Activated naive CD4-positive, alpha-beta T cell treated with anti-CD3 and anti-CD28 coated beads, Interleukin-2, amount 50 U/mL, for 24 hours (primary cell): ENCODE results near the gene UIMC1.

Experiments
- H3K27ac Mint-ChIP-seq: one replicate; pipeline ENCODE4 v1.8.0; 2021; ENCODE audit warnings: mild to moderate bottlenecking, mixed read lengths
- H3K27me3 Mint-ChIP-seq: one replicate; pipeline ENCODE4 v1.8.0; 2021; ENCODE audit warnings: mixed read lengths
- H3K36me3 Mint-ChIP-seq: one replicate; pipeline ENCODE4 v1.8.0; 2021; ENCODE audit warnings: mixed read lengths
- H3K4me1 Mint-ChIP-seq: one replicate; pipeline ENCODE4 v1.8.0; 2021; ENCODE audit warnings: mixed read lengths
- H3K4me3 Mint-ChIP-seq: one replicate; pipeline ENCODE4 v1.8.0; 2021; ENCODE audit warnings: mild to moderate bottlenecking, mixed read lengths
- H3K9me3 Mint-ChIP-seq: one replicate; pipeline ENCODE4 v1.8.0; 2021; ENCODE audit warnings: mixed read lengths

The UIMC1 gene

DNA sequence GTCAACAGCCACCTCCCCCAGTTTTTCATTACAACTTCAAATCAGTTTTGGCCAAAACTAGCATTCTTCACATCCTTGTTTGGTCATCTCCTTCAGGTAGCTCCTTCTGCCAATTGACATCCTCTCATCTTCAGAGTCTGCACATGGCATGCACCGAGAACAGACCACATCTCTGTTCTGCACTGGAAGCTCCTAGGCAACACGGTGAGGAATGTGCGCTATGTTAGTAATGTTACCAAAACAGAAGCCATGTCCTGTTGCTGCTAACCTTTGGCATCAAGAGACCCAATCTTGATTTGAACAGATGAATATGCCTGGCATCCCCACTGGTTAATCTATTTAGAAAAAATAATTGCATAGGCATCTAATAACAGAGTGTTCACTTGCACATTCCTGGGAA, 102.3 kb downstream of the UIMC1 start:
- Mint-ChIP-seq H3K9me3 (no peaks in the 10 kb centered on the region), H3K4me3 (no peak overlapping the region), H3K27ac (no peak overlapping the region), H3K27me3 (no peaks in the 10 kb centered on the region), H3K36me3 (peaks cover 36% of the 10 kb centered on the region), H3K4me1 (peaks cover 33% of the 10 kb centered on the region)

- Mint-ChIP-seq H3K27ac (peak overlapping the region; percentile 86), H3K27me3 (no peaks in the 10 kb centered on the region), H3K4me3 (no peak overlapping the region), H3K36me3 (peaks cover 31% of the 10 kb centered on the region), H3K9me3 (no peaks in the 10 kb centered on the region), H3K4me1 (peaks cover 36% of the 10 kb centered on the region)
These were observed 103.5 kb downstream of the UIMC1 start for GRCh38 chr5:176902911-176903664.

DNA sequence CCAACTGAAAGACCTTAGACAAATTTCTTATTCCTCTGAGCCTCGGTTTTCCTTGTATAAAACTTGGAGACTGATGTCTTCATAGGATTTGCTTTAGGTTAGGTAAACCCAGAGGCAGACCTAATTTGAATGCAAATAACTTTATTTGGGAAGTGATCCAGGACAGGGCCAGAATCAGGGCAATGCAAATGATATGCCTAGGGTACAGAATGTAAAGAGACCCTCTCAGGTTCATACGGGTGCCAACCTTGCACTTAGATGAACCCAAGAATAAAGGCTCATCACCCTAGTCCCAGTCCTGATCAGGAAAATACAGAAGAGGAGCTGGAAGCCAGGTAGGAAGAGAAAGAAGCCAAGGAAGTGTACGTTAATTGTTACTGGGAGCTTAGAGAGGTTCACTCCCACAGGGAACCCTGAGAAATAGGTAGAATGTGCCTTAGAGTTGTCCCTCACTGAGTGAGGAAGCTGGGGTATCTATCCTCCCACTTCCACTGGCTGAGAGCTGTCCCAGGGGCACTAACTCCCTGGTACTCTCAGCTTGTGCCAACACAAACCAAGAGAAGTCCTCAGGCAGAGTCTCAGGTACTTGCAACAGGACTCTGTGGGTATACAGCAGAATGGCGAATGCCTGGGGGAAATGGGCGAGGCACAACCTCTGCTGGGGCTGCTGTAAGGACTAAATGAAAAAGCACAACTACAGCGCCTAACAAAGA, 104.3 kb downstream of the UIMC1 start:
- Mint-ChIP-seq H3K9me3 (no peaks in the 10 kb centered on the region), H3K36me3 (peaks cover 29% of the 10 kb centered on the region), H3K4me1 (peaks cover 43% of the 10 kb centered on the region)

DNA sequence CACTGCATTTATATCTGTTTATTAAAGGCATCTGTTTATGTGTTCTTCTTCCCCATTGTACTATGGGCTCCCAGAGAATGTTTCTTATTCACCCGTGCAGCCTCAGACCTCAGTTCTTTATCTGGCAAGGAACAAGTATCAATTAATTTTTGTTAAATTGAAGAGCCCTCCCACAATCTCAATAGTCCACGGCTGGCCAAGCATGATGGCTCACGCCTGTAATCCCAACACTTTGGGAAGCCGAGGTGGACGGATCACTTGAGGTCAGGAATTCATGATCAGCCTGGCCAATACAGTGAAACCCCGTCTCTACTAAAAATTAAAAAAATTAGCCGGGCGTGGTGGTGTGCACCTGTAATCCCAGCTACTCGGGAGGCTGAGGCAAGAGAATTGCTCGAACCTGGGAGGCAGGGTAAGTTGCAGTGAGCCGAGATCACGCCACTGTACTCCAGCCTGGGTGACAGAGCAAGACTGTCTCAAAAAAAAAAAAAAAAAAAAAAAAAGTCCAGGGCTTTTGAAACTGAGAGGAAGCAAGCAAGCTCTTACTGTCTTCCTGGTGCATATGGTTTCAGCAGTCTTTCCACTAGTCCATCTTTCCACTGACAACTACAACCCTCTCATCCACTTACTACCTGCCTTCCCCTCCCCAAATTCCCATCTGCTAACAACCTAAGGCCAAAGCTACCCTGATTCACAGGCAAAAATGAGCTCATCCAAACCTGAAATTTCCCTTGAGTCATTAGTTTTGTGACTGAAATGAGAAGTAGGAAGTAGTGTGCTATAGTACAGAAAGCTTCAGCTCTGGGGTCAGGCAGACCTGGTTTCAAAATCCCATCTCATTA, 105.1 kb downstream of the UIMC1 start:
- Mint-ChIP-seq H3K27ac (peak overlapping the region; percentile 93), H3K4me1 (peaks cover 44% of the 10 kb centered on the region), H3K4me3 (peak overlapping the region; percentile 48), H3K36me3 (peaks cover 29% of the 10 kb centered on the region), H3K9me3 (no peaks in the 10 kb centered on the region), H3K27me3 (no peaks in the 10 kb centered on the region)

More for the DNA sequence above, 104.3 kb downstream of the UIMC1 start:
- peak overlapping the region; percentile 62 for H3K27ac Mint-ChIP-seq
- H3K4me3 Mint-ChIP-seq = no peak overlapping the region
- no peaks in the 10 kb centered on the region for H3K27me3 Mint-ChIP-seq

- H3K9me3 Mint-ChIP-seq = no peaks in the 10 kb centered on the region
- H3K4me1 Mint-ChIP-seq = peaks cover 44% of the 10 kb centered on the region
- no peak overlapping the region for H3K4me3 Mint-ChIP-seq
- peak overlapping the region; percentile 93 for H3K27ac Mint-ChIP-seq
- peaks cover 27% of the 10 kb centered on the region for H3K36me3 Mint-ChIP-seq
- no peaks in the 10 kb centered on the region for H3K27me3 Mint-ChIP-seq
These were observed 105.8 kb downstream of the UIMC1 start for GRCh38 chr5:176900780-176901204.

DNA sequence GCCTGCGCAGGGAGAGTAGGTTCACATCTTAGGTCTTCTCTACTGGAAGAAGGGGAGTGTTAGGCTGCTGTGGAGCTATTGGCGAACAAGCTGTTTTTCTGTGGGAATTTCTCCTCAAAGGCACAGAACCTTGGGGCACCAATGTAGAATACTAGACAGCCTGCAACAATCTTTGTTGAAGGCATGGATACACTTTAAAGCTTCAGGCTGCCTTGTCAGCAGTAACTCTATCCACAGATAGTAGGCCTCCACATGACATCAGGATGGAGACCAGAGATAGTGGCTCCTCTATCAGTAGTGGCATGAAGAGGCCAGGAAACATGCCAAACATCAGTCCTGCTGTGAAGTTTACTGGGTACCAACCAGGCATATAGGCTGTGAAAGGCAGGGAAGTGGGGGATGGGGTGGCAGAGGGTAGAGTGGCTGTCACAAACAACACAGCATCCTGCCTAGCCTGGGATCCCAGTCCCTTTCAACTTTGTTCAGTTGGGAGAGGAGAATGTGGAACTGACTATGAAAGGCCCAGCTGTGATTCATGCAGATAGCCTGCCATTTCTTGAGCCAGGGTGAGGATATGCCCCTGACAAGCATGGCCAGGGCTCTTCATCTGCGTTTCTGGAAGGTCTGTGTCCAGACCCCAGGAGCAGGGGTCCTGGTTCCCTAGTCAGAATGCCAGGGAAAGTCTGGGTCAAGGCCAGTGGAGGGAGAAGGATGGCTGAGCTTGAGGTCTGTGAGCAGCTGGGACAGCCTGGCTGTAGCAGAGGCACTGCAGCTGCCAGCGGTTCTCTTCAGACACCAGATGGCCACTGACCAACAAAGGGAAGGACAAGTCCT, 106.4 kb downstream of the UIMC1 start:
- Mint-ChIP-seq H3K27me3 (no peaks in the 10 kb centered on the region), H3K27ac (peak overlapping the region; percentile 90), H3K4me1 (peaks cover 44% of the 10 kb centered on the region), H3K36me3 (peaks cover 20% of the 10 kb centered on the region), H3K4me3 (no peak overlapping the region), H3K9me3 (no peaks in the 10 kb centered on the region)

GRCh38 chr5:176899296-176899891, 107.2 kb downstream of the UIMC1 start, which contains the start of gene HK3:
Gene HK3, minus strand, starts transcription at chr5:176899346. Its CDS starts 3,187 bp downstream, at chr5:176896159.
- Mint-ChIP-seq H3K27ac (peak within 1 kb of the TSS; percentile 90), H3K36me3 (peaks cover 16% of the 10 kb centered on the region), H3K27me3 (no peaks in the 10 kb centered on the region), H3K4me3 (no peak within 1 kb of the TSS), H3K4me1 (peaks cover 44% of the 10 kb centered on the region), H3K9me3 (no peaks in the 10 kb centered on the region)

DNA sequence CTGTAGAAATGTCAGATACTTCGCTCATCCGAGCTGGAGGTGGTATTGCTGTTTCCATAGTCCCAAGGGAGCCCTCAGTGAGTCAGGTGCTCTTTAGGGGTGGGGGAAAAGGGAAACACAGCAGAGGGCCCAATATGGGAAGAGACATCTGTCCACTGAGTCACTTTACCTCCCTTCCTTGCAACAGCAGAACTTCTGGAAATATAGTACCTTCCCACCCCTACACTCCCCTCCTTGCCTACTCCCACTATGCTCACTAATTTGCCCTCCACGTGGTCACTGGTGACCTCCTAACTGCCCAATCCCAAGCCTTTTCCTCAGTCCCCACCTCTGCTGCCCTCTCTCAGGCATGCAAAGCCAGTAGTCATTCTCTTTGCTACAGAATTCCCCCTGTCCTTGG, 109.3 kb downstream of the UIMC1 start:
- Mint-ChIP-seq H3K9me3 (no peaks in the 10 kb centered on the region), H3K27ac (peak overlapping the region; percentile 60), H3K4me1 (peaks cover 35% of the 10 kb centered on the region), H3K4me3 (no peak overlapping the region), H3K27me3 (no peaks in the 10 kb centered on the region), H3K36me3 (peaks cover 6% of the 10 kb centered on the region)

DNA sequence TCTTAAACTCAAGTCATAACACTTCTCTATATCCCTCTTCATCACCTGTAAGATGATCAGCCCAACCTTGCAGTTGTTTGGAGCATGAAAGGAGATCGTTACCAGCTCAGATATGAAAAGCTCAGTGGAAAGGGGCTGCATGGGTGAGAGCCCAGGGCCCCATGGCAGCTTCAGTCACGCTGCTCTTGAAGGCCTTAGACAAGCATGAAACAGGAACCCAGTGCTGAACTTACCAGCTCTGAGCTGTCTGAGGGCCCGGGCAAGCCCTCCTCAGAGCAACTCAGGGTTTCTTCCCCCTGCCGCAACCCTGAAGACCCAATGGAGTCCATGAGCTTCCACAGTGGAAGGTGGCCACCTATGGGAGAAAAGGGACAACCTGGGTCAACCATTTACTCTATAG, 110.7 kb downstream of the UIMC1 start:
- Mint-ChIP-seq H3K27me3 (peaks cover 3% of the 10 kb centered on the region), H3K4me3 (no peak overlapping the region), H3K27ac (no peak overlapping the region), H3K4me1 (peaks cover 21% of the 10 kb centered on the region), H3K9me3 (no peaks in the 10 kb centered on the region), H3K36me3 (no peaks in the 10 kb centered on the region)

DNA sequence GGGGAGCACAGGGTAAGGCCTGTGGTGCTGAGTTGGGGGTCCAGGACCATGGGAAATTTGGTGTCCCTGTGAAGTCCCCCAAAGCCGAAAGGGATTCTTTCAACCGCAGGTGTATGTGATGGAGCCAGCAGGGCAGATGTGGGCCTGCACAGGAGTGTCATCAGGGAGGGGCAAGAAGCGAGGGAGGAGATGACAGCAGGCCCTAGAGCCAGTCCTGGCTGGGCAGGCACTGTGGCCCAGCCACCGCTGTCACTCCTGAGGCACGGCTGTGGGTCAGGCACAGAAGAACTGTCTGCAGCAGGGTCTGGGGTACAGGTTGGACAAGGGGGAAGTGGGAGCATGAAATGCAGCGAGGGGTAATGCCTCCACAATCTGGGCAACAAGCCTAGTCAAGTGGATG, 112.3 kb downstream of the UIMC1 start:
- Mint-ChIP-seq H3K9me3 (no peaks in the 10 kb centered on the region), H3K4me1 (peaks cover 11% of the 10 kb centered on the region), H3K27me3 (peaks cover 3% of the 10 kb centered on the region), H3K4me3 (no peak overlapping the region), H3K36me3 (no peaks in the 10 kb centered on the region), H3K27ac (no peak overlapping the region)

DNA sequence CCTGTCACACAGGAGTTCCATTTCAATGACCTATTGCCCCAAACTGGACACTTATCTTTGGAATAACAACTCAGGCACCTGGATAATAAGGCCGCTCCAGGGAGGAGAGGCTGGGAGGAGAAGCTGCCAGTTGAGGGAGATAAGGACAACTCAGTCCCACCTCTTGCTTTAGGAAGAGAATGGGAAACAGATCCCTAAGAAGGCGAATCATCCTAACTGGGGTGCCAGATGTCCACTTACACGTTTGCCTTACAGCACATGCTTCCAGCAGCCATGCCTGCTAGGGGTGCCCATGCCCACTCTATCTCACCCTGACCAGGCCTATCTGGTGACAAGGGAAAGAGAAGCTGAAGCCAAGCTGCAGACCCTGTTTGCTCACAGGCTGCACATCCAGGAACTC, 113.9 kb downstream of the UIMC1 start:
- Mint-ChIP-seq H3K4me3 (no peak overlapping the region), H3K27ac (no peak overlapping the region), H3K27me3 (peaks cover 3% of the 10 kb centered on the region), H3K9me3 (no peaks in the 10 kb centered on the region), H3K4me1 (peaks cover 5% of the 10 kb centered on the region), H3K36me3 (no peaks in the 10 kb centered on the region)

- Mint-ChIP-seq H3K27ac (no peak overlapping the region), H3K4me1 (no peaks in the 10 kb centered on the region), H3K4me3 (no peak overlapping the region), H3K36me3 (no peaks in the 10 kb centered on the region), H3K27me3 (peaks cover 3% of the 10 kb centered on the region), H3K9me3 (no peaks in the 10 kb centered on the region)
These were observed 115.1 kb downstream of the UIMC1 start for GRCh38 chr5:176891331-176891958.

- H3K4me3 Mint-ChIP-seq = no peak overlapping the region
- no peaks in the 10 kb centered on the region for H3K4me1 Mint-ChIP-seq
- no peaks in the 10 kb centered on the region for H3K36me3 Mint-ChIP-seq
- no peaks in the 10 kb centered on the region for H3K9me3 Mint-ChIP-seq
- no peak overlapping the region for H3K27ac Mint-ChIP-seq
- peaks cover 3% of the 10 kb centered on the region for H3K27me3 Mint-ChIP-seq
These were observed 115.9 kb downstream of the UIMC1 start for GRCh38 chr5:176890455-176891330.
